ENCODE results near the gene MLF2. TPM values are rescaled to one million over a fixed set of nuclear protein-coding genes. Genes with fewer than 3 reads are reported as not detected.

MLF2 gene
- total RNA-seq, 2 experiments from 2014 or later = 109 to 113 TPM

- no peak overlapping the region for H3K27ac Mint-ChIP-seq
- H3K27me3 Mint-ChIP-seq (ENCODE audit: low read depth) = peaks cover 59% of the 10 kb centered on the region
- no peaks in the 10 kb centered on the region for H3K9me3 Mint-ChIP-seq (ENCODE audit: insufficient read depth)
- no peaks in the 10 kb centered on the region for H3K36me3 Mint-ChIP-seq (ENCODE audit: low read depth)
- peaks cover 18% of the 10 kb centered on the region for H3K4me1 Mint-ChIP-seq (ENCODE audit: low read depth)
- ATAC-seq = no peak
- ChIA-PET POLR2A (no interaction called here), CTCF (no interaction called here)
- no peak for DNase-seq
- peak overlapping the region; percentile 51 for H3K4me3 Mint-ChIP-seq
Observed at GRCh38 chr12:6701078-6701768, 51.7 kb downstream of the MLF2 start.

DNA sequence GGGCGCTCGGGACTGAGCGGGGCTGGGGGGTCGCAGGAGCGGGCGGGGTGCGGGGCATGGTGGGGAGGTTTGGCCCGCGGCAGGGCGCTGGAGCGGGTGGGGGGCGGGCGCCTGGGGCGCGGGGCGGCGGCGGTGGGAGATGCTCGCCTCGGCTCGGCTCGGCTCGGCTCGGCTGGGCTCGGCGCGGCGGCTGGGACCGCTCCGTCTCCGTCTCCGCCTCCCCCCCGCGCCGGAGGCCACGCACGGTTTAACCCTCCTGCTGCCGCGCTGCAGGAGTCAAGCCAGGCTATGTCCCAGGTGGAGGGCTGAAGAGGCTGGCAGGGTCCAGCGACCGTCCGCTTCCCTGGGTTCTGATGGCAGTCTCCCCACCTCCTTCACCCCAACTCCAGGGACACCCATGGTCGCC, 52.3 kb downstream of the MLF2 start, which contains the start of gene PIANP:
TSS of gene PIANP (minus strand) at position 170 of the 406 bp plus-strand sequence. CDS start 2,754 bp downstream, outside the sequence.
- DNase-seq (peak; percentile 38), ATAC-seq (peak; percentile 79)
- H3K4me3 Mint-ChIP-seq = peak within 1 kb of the TSS; percentile 51
- H3K27me3 Mint-ChIP-seq (ENCODE audit: low read depth) = peaks cover 59% of the 10 kb centered on the region
- no peaks in the 10 kb centered on the region for H3K36me3 Mint-ChIP-seq (ENCODE audit: low read depth)
- peaks cover 18% of the 10 kb centered on the region for H3K4me1 Mint-ChIP-seq (ENCODE audit: low read depth)
- no peak within 1 kb of the TSS for H3K27ac Mint-ChIP-seq
- no peaks in the 10 kb centered on the region for H3K9me3 Mint-ChIP-seq (ENCODE audit: insufficient read depth)
- ChIA-PET CTCF (no interaction called here), POLR2A (no interaction called here)

GRCh38 chr12:6699989-6700645, 52.8 kb downstream of the MLF2 start:
- H3K9me3 Mint-ChIP-seq (ENCODE audit: insufficient read depth) = no peaks in the 10 kb centered on the region
- H3K27me3 Mint-ChIP-seq (ENCODE audit: low read depth) = peaks cover 57% of the 10 kb centered on the region
- no peak for DNase-seq
- H3K4me1 Mint-ChIP-seq (ENCODE audit: low read depth) = peaks cover 18% of the 10 kb centered on the region
- CTCF ChIA-PET = interaction anchor here (0.8 to 1.0 kb wide), 3 partner anchors 16 to 163 kb away, joined by 3 to 4 read pairs (median 3); no protein-coding TSS in a partner anchor
- H3K27ac Mint-ChIP-seq = no peak overlapping the region
- POLR2A ChIA-PET = interaction anchor here (1.9 kb wide), 1 partner anchor 11 kb away, joined by 10 read pairs; the partner anchor contains the start of gene ZNF384
- peak overlapping the region; percentile 32 for H3K4me3 Mint-ChIP-seq
- H3K36me3 Mint-ChIP-seq (ENCODE audit: low read depth) = no peaks in the 10 kb centered on the region
- peak; percentile 44 for ATAC-seq

- POLR2A ChIA-PET = interaction anchor here (0.6 to 1.9 kb wide), 3 partner anchors 9 to 25 kb away, joined by 3 to 10 read pairs (median 3); partner anchors contain the start of genes COPS7A and ZNF384
- Mint-ChIP-seq H3K9me3 (ENCODE audit: insufficient read depth) (no peaks in the 10 kb centered on the region), H3K4me1 (ENCODE audit: low read depth) (peaks cover 20% of the 10 kb centered on the region), H3K27ac (peak overlapping the region; percentile 35), H3K36me3 (ENCODE audit: low read depth) (no peaks in the 10 kb centered on the region), H3K27me3 (ENCODE audit: low read depth) (peaks cover 53% of the 10 kb centered on the region), H3K4me3 (peak overlapping the region; percentile 32)
- DNase-seq (no peak), ATAC-seq (no peak)
- CTCF ChIA-PET = interaction anchor here (0.8 to 1.6 kb wide), 4 partner anchors 10 to 162 kb away, joined by 3 to 7 read pairs (median 4); partner anchors contain the start of gene ZNF384
Observed at GRCh38 chr12:6699259-6699988, 53.5 kb downstream of the MLF2 start.

DNA sequence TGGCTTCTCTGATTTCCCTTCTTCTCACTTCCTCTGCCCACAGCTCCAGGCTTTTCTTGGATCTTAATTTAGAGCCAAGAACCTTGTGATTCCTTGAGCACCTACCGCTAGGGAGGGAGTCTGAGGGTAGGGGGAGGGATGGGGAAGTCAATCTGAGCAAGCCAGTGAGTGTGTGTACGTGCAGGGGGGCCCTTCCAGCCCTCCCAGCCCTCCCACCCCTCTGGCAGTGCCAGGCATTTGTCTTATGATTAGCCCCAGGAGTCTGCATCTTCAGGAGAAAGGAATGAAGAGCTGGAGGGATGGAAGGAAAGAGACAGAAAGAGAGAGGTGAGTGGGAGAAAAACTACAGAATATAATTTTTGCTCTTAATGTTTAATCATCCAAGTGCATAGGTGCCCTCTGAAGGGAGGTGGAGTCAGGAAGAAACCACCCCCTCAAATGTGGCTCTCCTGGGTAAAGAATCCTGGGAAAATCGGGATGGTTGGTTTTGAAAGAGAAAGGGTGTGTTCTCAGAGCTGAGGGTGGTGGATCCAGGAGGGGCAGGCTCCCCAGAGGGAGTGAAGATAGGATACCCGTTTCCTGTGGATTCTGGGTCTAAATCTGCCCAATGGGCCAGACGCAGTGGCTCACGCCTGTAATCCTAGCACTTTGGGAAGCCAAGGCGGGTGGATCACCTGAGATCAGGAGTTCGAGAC, 54.4 kb downstream of the MLF2 start:
- peaks cover 22% of the 10 kb centered on the region for H3K4me1 Mint-ChIP-seq (ENCODE audit: low read depth)
- ATAC-seq (no peak), DNase-seq (no peak)
- peaks cover 45% of the 10 kb centered on the region for H3K27me3 Mint-ChIP-seq (ENCODE audit: low read depth)
- no peaks in the 10 kb centered on the region for H3K9me3 Mint-ChIP-seq (ENCODE audit: insufficient read depth)
- H3K36me3 Mint-ChIP-seq (ENCODE audit: low read depth) = no peaks in the 10 kb centered on the region
- ChIA-PET POLR2A (interaction anchor here (1.9 kb wide), 1 partner anchor 9 kb away, joined by 10 read pairs; the partner anchor contains the start of gene ZNF384), CTCF (interaction anchor here (0.9 to 1.6 kb wide), 7 partner anchors 9 to 147 kb away, joined by 3 to 7 read pairs (median 5); partner anchors contain the start of genes MLF2, NOP2 and ZNF384)
- H3K27ac Mint-ChIP-seq = no peak overlapping the region
- no peak overlapping the region for H3K4me3 Mint-ChIP-seq

Other genes starting within 250 kb of the MLF2 start
- gene GAPDH, start 218.6 kb downstream of the MLF2 start, total RNA-seq = 1,000 to 10,000 TPM; 6,175 to 6,471 TPM
- gene IFFO1, start 197.1 kb downstream of the MLF2 start, total RNA-seq = 10 to 100 TPM; 24.9 to 25.5 TPM
- gene NOP2, start 184.8 kb downstream of the MLF2 start, total RNA-seq = 10 to 100 TPM; 84.2 to 87.6 TPM
- 100 to 1,000 TPM; 277 to 292 TPM for gene CHD4, start 145.8 kb downstream of the MLF2 start, total RNA-seq
- gene LPAR5, start 117.2 kb downstream of the MLF2 start, total RNA-seq = 10 to 100 TPM; 16.5 to 16.8 TPM
- 1 to 10 TPM in 1 of 2 experiments, under 1 TPM in 1; 0.76 to 1.7 TPM for gene ACRBP, start 105.7 kb downstream of the MLF2 start, total RNA-seq
- gene ING4, start 90.0 kb downstream of the MLF2 start, total RNA-seq = 10 to 100 TPM; 24.9 TPM
- gene ZNF384, start 63.8 kb downstream of the MLF2 start, total RNA-seq = 10 to 100 TPM; 71.9 to 76.4 TPM
- not detected for gene PIANP, start 52.3 kb downstream of the MLF2 start, total RNA-seq
- gene COPS7A, start 29.1 kb downstream of the MLF2 start, total RNA-seq = 10 to 100 TPM; 26.9 to 29.7 TPM
- gene PTMS, start 13.2 kb upstream of the MLF2 start, total RNA-seq = 10 to 100 TPM; 42.9 to 47.4 TPM
- 10 to 100 TPM; 43.0 to 45.2 TPM for gene LAG3, start 19.4 kb upstream of the MLF2 start, total RNA-seq
- gene CD4, start 36.4 kb upstream of the MLF2 start, total RNA-seq = 1 to 10 TPM in 1 of 2 experiments, under 1 TPM in 1; 0.90 to 1.6 TPM
- under 1 TPM; 0.13 to 0.34 TPM for gene GPR162, start 68.7 kb upstream of the MLF2 start, total RNA-seq
- gene P3H3, start 75.3 kb upstream of the MLF2 start, total RNA-seq = under 1 TPM in 1 of 2 experiments, not detected in 1; 0.26 TPM
- under 1 TPM in 1 of 2 experiments, not detected in 1; 0.08 TPM for gene GNB3, start 87.8 kb upstream of the MLF2 start, total RNA-seq
- 100 to 1,000 TPM; 103 to 115 TPM for gene CDCA3, start 98.1 kb upstream of the MLF2 start, total RNA-seq
- 100 to 1,000 TPM; 105 to 108 TPM for gene USP5, start 99.0 kb upstream of the MLF2 start, total RNA-seq
- 1,000 to 10,000 TPM; 1,505 to 1,545 TPM for gene TPI1, start 114.4 kb upstream of the MLF2 start, total RNA-seq
- 10 to 100 TPM in 1 of 2 experiments, 1 to 10 TPM in 1; 10.0 to 11.2 TPM for gene SPSB2, start 120.2 kb upstream of the MLF2 start, total RNA-seq
- 1 to 10 TPM; 6.5 to 8.6 TPM for gene LRRC23, start 151.7 kb upstream of the MLF2 start, total RNA-seq
- 100 to 1,000 TPM; 133 to 141 TPM for gene ENO2, start 161.4 kb upstream of the MLF2 start, total RNA-seq
- 10 to 100 TPM; 21.6 to 24.5 TPM for gene ATN1, start 174.8 kb upstream of the MLF2 start, total RNA-seq
- gene RNU7-1, start 190.7 kb upstream of the MLF2 start, total RNA-seq = not detected
- gene C12orf57, start 190.9 kb upstream of the MLF2 start, total RNA-seq = 100 to 1,000 TPM; 184 to 185 TPM
- 100 to 1,000 TPM; 354 to 397 TPM for gene PTPN6, start 198.2 kb upstream of the MLF2 start, total RNA-seq
- 100 to 1,000 TPM; 226 to 236 TPM for gene PHB2, start 217.5 kb upstream of the MLF2 start, total RNA-seq
- gene EMG1, start 217.8 kb upstream of the MLF2 start, total RNA-seq = 10 to 100 TPM; 54.9 to 58.7 TPM